ENCODE data around the gene RAB40C. TPM values are rescaled to one million over a fixed set of nuclear protein-coding genes. Genes with fewer than 3 reads are reported as not detected.

RAB40C gene, protein sequence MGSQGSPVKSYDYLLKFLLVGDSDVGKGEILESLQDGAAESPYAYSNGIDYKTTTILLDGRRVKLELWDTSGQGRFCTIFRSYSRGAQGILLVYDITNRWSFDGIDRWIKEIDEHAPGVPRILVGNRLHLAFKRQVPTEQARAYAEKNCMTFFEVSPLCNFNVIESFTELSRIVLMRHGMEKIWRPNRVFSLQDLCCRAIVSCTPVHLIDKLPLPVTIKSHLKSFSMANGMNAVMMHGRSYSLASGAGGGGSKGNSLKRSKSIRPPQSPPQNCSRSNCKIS
- total RNA-seq (2014; rRNA removed; shearing (Covaris generic)): 9.3 and 9.6 TPM in 2 replicates
- 14.3 and 16.5 TPM in 2 replicates for polyA plus RNA-seq (2015; cell fraction: cytosol; rRNA removed)
- polyA plus RNA-seq (2015; cell fraction: nucleus; rRNA removed): 24.2 and 25.9 TPM in 2 replicates

DNA sequence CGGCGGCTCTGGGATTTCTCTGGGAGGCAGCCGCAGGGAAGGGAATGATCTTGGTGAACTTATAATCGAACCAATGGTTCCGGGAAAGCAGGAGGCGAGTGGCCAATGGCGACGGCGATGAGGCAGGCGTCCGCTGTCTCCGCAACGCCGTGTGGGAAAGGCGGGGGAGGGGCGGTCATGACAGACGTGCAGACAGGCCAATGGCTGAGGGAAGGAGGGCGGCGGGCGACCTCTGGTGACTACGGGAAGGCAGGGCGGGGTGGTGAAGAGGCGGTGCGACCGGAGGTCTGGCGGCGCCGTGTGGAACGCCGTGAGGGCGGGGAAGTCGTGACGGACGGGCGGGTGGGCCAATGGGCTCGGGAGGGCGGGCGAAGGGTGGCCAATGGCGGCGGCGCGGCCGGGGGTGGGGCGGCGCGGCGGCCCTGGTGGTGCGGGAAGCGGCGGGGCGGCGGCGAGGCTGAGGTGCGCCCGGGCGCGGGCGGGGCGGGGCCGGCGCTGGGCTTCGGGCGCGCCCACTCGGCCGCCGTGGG lies at the start of gene RAB40C:
Gene RAB40C, plus strand, starts transcription at position 409 of the 530 bp plus-strand sequence. CDS start 226 bp downstream, outside the sequence.
- DNase-seq (ENCODE audit: low read depth, low spot score): peak; percentile 96

DNA sequence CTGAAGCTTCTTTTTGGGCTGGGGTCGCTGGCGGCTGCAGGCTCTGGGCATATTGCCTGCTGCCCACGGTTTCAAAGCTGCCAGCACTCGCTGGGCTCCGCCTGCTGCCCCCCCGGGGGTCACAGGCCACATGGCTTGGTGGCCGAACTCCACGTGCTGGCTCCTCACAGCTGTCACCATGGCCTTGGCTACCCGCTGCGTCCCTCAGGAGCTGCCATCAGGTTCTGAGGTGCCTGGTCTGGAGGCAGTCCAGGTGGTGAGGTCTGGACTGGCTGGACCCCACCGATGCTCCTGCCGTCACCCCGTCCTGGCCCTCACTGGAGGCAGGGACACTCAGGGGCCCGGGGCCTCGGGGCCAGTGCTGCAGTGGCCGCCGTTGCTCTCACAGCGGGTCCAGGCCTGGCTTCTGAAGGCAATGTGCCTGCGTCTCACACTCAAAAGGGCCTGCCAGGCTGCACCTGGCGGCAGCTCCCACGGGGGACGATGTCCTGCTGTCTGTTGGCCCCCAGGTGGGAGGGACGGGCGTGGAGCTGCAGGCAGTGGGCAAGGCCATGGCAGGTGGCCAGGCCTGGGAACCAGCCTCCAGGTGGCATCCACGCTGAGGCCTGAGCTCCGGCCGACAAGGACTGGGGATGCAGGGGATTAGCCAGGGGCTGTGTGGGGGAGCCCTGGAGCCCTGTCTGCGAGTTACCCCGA lies 49.1 kb upstream of the RAB40C start:
- in situ Hi-C loops (cut with HindIII; ENCODE audit: low pct_unique_long_range_greater_than_20kb, low sequenced_read_pairs): no loop called here
- DNase-seq (ENCODE audit: low read depth, low spot score): no peak

More for the DNA sequence above, at the start of gene RAB40C:
- in situ Hi-C loops (cut with HindIII; ENCODE audit: low pct_unique_long_range_greater_than_20kb, low sequenced_read_pairs): no loop called here

DNA sequence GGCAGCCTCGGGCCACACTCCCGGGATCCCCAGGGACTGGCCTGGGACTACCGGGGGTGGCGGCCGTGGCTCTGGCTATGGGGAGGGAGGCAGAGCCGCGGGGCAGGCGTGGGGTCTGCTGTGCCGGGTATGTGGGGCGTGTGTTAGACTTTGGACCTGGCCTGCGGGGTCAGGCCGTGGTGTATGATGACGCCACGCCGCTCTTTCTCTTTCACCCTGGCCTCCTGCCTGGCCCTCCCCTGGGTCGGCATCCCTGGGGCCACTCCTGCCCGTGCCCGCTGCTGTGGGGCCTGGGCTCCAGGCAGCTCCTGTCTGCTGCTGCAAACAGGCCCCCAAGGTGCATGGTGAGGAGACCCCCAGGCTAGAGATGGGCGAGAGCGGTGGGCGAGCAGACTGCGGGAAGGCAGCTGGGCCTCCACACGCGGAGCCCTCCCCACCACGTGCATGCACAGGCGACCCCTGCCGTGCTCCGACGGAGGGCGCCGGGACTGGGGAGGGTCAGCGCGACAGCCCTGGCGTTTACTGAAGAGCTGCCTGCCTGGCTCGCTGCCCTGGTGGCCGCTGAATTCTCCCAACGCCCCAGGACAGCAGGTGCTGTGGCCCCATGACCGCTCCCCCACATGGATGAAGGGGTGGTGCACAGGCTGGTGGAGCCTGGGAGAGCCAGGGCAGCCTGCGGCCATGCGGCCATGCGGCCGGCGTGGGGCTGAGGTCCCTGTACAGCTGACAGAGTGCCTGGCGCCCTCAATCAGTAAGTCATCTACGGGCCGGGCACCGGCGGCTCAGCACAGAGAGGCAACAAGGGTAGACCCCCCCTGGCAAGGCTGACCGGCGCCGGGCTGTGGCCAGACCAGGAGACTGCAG lies 46.3 kb upstream of the RAB40C start:
- no peak for DNase-seq (ENCODE audit: low read depth, low spot score)
- in situ Hi-C loops (cut with HindIII; ENCODE audit: low pct_unique_long_range_greater_than_20kb, low sequenced_read_pairs): no loop called here

DNA sequence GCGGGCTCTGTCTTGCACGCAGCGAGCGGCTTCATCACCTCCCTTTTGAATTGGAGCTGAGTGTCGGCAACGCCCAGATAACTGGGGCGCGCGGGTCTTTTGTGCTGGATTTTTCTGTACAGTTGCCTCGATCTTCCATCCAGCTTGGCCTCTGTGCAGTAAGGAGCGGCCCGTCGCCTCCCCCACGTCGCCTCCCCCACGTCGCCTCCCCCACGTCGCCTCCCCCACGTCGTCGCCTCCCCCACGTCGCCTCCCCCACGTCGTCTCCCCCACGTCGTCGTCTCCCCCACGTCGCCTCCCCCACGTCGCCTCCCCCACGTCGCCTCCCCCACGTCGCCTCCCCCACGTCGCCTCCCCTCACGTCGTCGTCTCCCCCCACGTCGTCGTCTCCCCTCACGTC lies 45.3 kb upstream of the RAB40C start:
- in situ Hi-C loops (cut with HindIII; ENCODE audit: low pct_unique_long_range_greater_than_20kb, low sequenced_read_pairs): no loop called here
- DNase-seq (ENCODE audit: low read depth, low spot score): no peak

DNA sequence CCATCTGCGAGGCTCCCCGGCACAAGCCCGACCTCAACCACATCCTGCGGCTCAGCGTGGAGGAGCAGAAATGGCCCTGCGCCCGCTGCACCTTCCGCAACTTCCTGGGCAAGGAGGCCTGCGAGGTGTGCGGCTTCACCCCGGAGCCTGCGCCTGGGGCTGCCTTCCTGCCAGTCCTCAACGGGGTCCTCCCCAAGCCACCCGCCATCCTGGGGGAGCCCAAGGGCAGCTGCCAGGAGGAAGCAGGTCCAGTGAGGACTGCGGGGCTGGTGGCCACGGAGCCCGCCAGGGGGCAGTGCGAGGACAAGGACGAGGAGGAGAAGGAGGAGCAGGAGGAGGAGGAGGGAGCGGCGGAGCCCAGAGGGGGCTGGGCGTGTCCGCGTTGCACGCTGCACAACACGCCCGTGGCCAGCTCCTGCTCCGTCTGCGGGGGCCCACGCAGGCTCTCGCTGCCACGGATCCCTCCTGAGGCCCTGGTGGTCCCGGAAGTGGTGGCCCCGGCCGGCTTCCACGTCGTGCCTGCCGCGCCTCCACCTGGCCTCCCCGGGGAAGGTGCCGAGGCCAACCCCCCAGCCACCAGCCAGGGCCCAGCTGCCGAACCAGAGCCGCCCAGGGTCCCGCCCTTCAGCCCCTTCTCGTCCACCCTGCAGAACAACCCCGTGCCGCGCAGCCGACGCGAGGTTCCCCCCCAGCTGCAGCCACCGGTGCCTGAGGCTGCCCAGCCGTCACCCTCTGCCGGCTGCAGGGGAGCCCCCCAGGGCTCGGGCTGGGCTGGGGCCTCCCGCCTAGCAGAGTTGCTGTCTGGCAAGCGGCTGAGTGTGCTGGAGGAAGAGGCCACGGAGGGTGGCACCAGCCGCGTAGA lies 42.7 kb upstream of the RAB40C start:
- peak; percentile 84 for DNase-seq (ENCODE audit: low read depth, low spot score)
- in situ Hi-C loops (cut with HindIII; ENCODE audit: low pct_unique_long_range_greater_than_20kb, low sequenced_read_pairs): no loop called here

DNA sequence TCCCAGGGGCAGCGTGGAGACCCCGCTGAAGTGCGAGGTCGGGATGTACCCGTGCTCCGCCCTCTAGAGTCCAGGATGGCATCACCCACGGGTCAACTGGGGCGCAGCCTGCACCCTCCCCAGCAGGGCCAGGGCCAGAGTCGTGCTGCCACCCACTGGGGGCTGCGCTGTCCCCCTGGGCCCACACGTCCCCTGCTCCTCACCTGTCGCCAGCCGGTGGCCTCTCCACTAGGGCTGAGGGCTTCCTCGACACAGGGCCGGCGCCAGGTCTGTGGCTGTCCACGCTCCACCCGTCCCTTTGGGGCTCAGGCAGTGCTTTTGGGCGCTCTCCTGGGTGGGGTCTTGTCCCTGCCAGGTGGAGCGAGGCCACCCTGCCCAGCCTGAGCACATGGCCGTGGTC lies 41.3 kb upstream of the RAB40C start:
- in situ Hi-C loops (cut with HindIII; ENCODE audit: low pct_unique_long_range_greater_than_20kb, low sequenced_read_pairs): no loop called here

DNA sequence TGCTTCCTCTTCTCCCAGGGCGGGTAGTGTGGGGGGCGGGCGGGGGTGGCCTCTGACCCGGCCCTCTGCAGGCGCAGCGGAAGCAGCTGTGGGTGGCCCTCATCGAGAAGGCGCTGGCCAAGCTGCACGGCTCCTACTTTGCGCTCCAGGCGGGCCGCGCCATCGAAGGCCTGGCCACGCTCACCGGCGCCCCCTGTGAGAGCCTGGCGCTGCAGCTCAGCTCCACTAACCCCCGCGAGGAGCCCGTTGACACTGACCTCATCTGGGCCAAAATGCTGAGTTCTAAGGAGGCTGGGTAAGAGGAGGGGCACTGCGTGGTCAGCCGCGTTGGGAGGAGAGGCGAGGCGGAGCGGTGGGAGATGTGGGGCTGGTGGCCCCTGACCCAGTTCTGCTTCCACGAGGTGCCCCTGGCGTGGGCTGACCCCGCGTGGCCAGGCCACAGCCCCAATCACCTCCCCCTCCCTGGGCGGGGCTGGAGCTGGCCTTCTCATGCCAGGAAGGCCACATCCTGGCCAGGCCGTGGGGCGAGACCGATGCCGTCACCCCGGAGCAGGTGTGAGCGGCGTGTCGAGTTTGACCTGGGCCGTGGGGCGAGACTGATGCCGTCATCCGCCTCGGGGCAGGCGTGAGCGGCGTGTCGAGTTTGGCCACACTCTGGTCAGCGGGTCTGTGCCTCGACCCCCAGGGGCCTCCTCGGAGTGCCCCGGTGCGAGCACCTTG lies 40.2 kb upstream of the RAB40C start:
- DNase-seq (ENCODE audit: low read depth, low spot score): no peak
- in situ Hi-C loops (cut with HindIII; ENCODE audit: low pct_unique_long_range_greater_than_20kb, low sequenced_read_pairs): no loop called here

More for the DNA sequence above, 41.3 kb upstream of the RAB40C start:
- no peak for DNase-seq (ENCODE audit: low read depth, low spot score)

DNA sequence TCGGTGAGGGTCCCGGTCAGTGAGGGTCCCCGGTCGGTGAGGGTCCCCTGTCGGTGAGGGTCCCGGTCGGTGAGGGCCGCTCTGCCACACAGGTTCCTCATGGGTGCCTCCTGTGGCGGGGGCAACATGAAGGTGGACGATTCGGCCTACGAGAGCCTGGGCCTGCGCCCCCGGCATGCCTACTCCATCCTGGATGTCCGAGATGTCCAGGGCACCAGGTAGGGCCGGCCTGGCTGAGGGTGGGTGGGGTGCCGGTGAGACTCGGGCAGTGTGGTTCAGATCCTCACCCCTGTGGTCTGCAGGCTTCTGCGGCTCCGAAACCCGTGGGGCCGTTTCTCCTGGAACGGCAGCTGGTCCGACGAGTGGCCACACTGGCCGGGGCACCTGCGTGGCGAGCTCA lies 38.7 kb upstream of the RAB40C start:
- no peak for DNase-seq (ENCODE audit: low read depth, low spot score)
- in situ Hi-C loops (cut with HindIII; ENCODE audit: low pct_unique_long_range_greater_than_20kb, low sequenced_read_pairs): no loop called here

DNA sequence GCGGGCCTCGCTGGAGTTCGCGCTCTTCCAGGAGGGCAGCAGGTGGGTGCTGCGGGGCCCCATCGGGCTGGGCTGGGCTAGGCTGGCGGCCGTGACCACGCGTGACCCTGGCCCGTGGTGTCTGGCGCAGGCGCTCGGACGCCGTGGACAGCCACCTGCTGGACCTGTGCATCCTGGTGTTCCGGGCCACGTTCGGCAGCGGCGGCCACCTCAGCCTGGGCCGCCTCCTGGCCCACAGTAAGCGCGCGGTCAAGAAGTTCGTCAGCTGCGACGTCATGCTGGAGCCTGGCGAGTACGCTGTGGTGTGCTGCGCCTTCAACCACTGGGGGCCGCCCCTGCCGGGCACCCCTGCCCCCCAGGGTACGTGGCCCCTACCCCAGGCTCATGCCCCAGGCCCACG lies 37.7 kb upstream of the RAB40C start:
- in situ Hi-C loops (cut with HindIII; ENCODE audit: low pct_unique_long_range_greater_than_20kb, low sequenced_read_pairs): no loop called here
- no peak for DNase-seq (ENCODE audit: low read depth, low spot score)

DNA sequence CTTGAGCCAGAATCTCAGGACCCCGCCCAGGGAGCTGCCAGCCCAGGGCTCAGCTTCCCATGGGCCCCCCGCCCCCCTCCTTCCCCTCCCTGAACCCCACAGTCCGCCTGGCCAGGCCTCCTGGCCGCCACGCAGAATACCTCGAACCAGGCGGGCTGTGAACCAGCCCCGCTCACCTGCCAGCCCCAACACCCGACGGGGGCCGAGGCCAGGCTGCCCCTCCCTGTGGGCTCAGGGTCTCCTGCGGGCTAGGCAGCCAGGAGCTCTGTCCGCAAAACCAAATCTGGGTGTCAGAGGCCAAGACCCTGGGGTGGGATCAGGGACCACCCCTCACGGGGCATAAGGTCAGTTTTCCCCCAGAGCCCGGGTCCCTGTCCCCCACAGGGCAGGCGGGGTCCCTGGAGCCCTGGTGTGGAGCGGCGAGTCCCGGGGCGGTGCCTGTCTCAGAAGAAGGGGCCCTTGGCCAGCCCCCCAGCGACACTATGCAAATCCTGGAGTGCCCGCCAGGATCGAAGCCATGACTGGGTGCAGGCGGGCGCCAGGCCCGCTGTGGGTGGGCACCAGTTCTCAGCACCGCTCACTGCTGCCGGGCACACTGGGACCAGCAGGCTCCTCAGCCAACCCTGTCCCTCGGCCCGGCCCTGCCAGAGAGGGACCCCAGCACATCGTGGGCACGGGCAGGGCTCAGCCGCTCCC lies 36.1 kb upstream of the RAB40C start:
- in situ Hi-C loops (cut with HindIII; ENCODE audit: low pct_unique_long_range_greater_than_20kb, low sequenced_read_pairs): no loop called here
- DNase-seq (ENCODE audit: low read depth, low spot score): no peak

DNA sequence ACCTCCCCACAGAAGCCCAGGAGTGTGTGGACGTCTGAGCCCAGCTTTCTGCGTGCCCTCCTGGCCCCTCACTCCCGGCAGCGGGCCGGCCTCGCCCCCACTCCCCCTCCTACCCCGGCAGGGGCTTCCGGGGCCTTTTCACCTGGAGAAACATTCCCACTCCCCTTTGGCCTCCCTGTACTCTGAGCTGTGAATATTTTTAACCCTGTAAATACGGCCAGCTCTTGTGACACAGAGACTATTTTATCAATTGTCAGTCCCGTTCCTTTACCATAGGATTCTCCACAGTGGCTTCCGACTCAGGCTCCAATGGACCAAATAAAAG lies 35.6 kb upstream of the RAB40C start:
- in situ Hi-C loops (cut with HindIII; ENCODE audit: low pct_unique_long_range_greater_than_20kb, low sequenced_read_pairs): no loop called here
- no peak for DNase-seq (ENCODE audit: low read depth, low spot score)

DNA sequence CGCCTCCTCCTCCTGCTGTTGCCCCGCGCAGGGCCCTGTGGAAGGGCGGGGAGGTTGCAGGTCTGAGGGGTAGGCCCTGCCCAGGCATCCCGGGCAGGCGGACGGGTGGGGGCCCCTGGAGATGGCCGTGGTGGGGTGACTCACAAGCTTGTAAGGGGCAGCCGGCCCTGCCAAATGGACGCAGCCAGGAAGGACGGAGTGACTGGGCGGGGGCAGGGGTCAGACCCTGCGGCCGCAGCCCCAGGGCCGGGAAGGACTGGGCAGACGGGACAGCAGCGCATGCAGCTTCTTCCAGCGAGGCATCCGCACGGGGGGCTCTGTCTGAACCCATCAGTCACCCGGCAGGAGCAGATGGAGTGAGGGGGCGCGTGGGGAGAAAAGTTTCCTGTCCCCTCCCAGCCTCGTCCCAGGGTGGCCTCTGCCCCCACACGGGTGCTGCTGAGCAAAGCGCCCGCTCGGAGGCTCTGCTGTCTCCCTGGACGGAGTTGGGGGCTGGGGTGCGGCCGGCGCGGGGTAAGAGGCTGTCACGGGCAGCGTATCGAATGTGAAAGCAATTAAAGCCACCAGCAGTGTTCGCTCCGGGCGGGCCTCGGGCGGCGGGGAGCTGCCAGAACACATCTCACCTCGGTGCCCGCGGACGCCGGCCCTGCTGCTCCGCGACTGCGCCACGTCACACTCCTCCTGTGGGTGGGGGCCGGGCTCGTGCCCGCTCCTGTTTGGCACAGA lies 35.1 kb upstream of the RAB40C start:
- in situ Hi-C loops (cut with HindIII; ENCODE audit: low pct_unique_long_range_greater_than_20kb, low sequenced_read_pairs): no loop called here

DNA sequence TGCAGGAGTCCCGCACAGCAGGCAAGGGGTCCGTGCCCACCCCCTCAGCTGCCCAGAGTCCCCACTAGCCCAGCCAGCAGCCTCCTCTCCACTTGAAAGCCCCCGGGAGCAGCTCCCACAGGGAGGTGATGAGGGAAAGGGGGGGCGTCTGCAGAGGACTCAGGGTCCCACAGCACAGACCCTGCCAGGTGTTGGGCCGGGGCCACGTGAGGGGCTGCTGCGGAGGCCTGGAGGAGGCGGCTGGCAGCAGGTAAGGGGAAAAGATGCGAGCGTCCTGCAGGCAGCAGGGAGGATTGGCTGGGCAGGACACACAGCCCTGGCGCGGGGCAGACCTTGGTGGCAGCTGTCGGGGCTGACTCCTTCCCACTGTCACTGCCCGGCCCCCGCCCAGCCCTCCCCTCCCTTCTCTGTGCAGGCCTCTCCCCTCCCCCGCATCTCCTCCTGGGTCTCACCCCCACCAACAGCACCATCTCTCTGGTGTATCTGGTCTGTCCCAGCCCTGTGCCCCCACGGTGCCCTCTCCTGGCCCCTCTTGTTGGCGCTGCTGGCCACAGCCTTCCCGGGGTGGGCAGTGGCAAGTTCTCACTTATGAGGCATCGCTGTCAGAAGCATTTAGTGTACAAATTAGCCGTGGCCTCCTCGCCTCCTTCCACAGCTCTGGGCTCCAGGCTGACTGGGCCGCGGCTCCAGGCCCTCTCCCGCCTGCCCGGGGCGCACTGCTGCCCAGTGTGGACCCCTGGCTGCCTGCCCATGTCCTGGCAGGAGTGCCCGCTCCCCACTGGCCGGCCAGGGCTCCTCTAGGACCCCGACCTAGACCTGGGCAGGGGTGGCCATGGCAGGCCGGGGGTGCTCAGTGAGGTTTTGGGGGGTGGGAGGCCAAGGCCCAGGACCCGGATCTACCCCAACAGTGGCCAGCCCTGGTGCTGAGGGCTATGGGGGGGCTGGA lies 34.1 kb upstream of the RAB40C start:
- in situ Hi-C loops (cut with HindIII; ENCODE audit: low pct_unique_long_range_greater_than_20kb, low sequenced_read_pairs): no loop called here
- no peak for DNase-seq (ENCODE audit: low read depth, low spot score)

More for the DNA sequence above, 35.1 kb upstream of the RAB40C start:
- DNase-seq (ENCODE audit: low read depth, low spot score): no peak

DNA sequence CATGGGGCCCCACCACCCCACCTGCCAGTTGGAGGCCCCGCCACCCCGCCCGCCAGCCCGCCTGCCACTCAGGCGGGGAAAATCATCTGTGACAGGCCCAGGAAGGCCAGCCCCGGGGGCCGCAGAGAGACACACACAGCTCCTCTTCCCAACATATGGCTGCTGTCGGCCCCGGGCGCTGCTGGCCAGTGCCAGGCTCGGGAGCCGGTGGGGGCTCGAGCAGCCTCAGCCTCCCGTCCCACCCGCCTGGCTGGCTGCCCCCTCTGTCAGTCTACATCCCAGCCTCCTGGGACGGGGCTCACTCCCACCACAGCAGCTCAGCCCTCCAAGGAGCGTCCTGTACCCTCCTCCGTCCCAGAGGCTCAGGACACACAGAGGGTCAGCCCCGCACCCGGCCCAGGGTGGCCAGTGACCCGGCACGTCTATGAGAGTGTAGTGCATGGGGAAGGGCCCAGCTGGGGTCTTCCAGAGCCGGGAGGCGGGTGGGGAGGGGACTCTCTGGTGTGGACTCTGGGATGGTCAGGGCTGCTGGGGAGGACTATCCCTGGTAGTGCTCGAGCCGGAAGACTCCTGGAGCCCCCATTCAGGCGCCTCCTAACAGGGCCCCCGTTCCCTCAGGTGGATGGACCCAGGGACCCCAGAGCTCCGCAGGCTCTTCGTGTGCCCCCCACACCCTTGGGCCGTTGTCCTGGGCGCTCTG lies 33.2 kb upstream of the RAB40C start:
- in situ Hi-C loops (cut with HindIII; ENCODE audit: low pct_unique_long_range_greater_than_20kb, low sequenced_read_pairs): no loop called here

More for the DNA sequence above, 33.2 kb upstream of the RAB40C start:
- DNase-seq (ENCODE audit: low read depth, low spot score): no peak

Data from SK-MEL-5 (cell line).